Right atrium auricular region (tissue), 2 donors: Measurements from ENCODE around the gene DOCK2. TPM values are rescaled to one million over a fixed set of nuclear protein-coding genes. Genes with fewer than 3 reads are reported as not detected.

Experiments used
- DNase-seq: peaks from one replicate; pipeline ENCODE4 v3.0.0-alpha.2; 2019; ENCODE audit warnings: low spot score
- H3K27ac ChIP-seq, 2 donors: fragments of 200-600 bp; sonication (generic); 1 replicate in 1 of 2; 2 replicates in 1 of 2; pipeline ENCODE4 v1.5.1; 2016 to 2019
- H3K27me3 ChIP-seq, 2 donors: fragments of 200-600 bp; sonication (generic); one replicate each; pipeline versions ENCODE4 v1.5.1 to v1.6.0; 2017 to 2019
- H3K36me3 ChIP-seq: fragments of 200-600 bp; sonication (generic); one replicate; pipeline ENCODE4 v1.5.1; 2016
- H3K4me1 ChIP-seq, 2 donors: fragments of 200-600 bp; sonication (generic); one replicate each; pipeline versions ENCODE4 v1.5.1 to v1.6.0; 2017 to 2019
- H3K4me3 ChIP-seq, 2 donors: fragments of 200-600 bp; sonication (generic); 1 replicate in 1 of 2; 2 replicates in 1 of 2; pipeline ENCODE4 v1.5.1; 2017 to 2019; ENCODE audit warnings: mild to moderate bottlenecking in 1 of 2, moderate library complexity in 1 of 2
- H3K9me3 ChIP-seq, 2 donors: fragments of 200-600 bp; sonication (generic); one replicate each; pipeline ENCODE4 v1.5.1; 2019
- total RNA-seq, 2 donors: library from RNA; depleted of rRNA; stranded (reverse); fragments of >200 nt; gene quantifications; one replicate each; pipeline ENCODE4 v1.1.0, GENCODE V29; 2016
- TF ChIP-seq, protein P1 (sequence below), 2 donors: fragments of 200-600 bp; sonication (generic); IDR thresholded peaks; one replicate each; pipeline ENCODE4 v1.5.1; 2019; ENCODE audit warnings: antibody characterized with exemption in 2 of 2

The DOCK2 gene
- total RNA-seq, 2 donors from 2014 or later = 3.7 to 5.4 TPM

DNA sequence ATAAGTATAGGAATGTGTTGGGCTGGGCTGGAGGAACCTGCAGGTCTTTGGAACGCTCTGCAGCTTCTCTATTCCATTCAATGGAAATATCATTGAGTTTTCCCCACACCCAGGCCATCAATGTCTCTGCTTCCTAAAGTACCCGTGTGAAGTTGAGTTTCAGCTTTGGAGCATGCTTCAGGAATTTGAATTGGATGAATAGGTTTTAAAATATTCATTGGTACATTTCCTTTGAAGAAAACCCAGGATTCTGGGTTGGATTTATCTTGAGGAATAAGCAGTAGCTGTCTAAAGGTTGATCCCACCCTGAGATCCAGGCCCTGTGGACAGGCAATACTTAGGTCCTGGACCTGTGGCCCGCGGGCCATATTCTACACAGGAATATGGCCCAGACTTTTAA lies 306.0 kb downstream of the DOCK2 start:
- no peak for DNase-seq
- no peak overlapping the region for H3K27ac ChIP-seq
- peaks cover 0 to 4% of the 10 kb centered on the region in 2 donors for H3K4me1 ChIP-seq
- no peaks in the 10 kb centered on the region for H3K36me3 ChIP-seq
- no peak overlapping the region for H3K4me3 ChIP-seq
- H3K9me3 ChIP-seq = no peaks in the 10 kb centered on the region
- TF ChIP-seq, protein P1, sequence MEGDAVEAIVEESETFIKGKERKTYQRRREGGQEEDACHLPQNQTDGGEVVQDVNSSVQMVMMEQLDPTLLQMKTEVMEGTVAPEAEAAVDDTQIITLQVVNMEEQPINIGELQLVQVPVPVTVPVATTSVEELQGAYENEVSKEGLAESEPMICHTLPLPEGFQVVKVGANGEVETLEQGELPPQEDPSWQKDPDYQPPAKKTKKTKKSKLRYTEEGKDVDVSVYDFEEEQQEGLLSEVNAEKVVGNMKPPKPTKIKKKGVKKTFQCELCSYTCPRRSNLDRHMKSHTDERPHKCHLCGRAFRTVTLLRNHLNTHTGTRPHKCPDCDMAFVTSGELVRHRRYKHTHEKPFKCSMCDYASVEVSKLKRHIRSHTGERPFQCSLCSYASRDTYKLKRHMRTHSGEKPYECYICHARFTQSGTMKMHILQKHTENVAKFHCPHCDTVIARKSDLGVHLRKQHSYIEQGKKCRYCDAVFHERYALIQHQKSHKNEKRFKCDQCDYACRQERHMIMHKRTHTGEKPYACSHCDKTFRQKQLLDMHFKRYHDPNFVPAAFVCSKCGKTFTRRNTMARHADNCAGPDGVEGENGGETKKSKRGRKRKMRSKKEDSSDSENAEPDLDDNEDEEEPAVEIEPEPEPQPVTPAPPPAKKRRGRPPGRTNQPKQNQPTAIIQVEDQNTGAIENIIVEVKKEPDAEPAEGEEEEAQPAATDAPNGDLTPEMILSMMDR (IDR thresholded peaks at IDR 0.05) = no peak
- no peaks in the 10 kb centered on the region for H3K27me3 ChIP-seq

DNA sequence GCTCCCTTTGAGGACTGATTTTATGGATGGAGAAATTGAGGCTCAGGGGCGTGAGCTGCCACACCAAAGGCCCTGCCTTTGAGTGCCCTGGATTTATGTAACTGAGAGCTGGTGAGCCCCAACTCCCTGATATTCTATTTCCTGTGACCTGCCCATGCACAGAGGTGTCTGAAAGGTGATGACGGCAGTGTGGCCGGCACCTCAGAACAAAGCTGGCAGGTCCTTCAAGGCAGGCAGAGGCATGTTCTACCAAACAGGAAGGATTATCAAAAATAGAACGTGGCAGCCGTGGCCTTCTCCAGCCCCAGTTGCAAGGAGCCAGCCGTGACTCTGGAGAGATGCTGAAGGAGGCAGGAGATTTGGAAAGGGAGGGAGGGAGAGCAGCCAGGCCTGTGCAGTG lies 307.0 kb downstream of the DOCK2 start:
- Histone ChIP-seq H3K9me3 (no peaks in the 10 kb centered on the region), H3K4me1 (peaks cover 0 to 4% of the 10 kb centered on the region in 2 donors), H3K27ac (no peak overlapping the region), H3K4me3 (no peak overlapping the region), H3K36me3 (no peaks in the 10 kb centered on the region), H3K27me3 (no peaks in the 10 kb centered on the region)
- no peak for DNase-seq
- TF ChIP-seq, protein P1 (IDR thresholded peaks at IDR 0.05) = no peak

DNA sequence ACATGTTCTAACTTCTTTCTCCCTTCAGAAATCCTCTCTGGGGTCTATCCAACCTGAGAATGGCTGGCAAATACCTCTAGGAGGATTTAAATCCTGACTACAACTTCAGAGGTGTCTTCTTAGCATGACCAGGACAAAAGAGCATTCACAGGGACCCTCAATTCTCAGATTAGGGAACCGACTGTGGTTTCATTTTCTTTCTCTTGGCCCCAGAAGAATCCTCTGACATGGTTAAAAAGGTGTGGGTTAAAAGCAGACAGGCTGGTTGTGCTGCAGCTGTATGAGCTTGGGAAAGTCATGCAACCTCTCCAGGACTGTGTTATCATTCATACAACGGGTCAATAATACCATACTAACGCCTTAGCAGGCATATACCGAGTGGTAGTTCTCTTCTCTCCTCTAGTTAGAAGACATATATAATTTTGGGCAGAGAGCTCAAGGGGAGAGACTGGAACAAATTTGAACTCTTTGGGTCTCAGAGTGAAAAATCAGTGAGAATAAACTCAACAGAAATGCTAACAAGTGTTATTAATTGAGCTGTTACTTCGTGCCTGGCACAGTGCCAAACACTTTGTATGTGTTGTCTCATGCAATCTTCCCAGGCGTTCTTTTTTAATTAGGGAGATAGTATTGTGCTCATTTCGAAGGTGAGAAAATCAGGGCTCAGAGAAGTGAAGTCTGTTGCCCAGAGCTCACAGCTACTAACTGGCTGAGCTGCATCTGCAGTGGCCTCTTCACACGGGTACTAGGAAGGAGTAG lies 308.0 kb downstream of the DOCK2 start:
- H3K9me3 ChIP-seq = no peaks in the 10 kb centered on the region
- TF ChIP-seq, protein P1 (IDR thresholded peaks at IDR 0.05) = no peak
- DNase-seq = no peak
- H3K27ac ChIP-seq = no peak overlapping the region
- H3K4me3 ChIP-seq = no peak overlapping the region
- H3K36me3 ChIP-seq = no peaks in the 10 kb centered on the region
- H3K4me1 ChIP-seq = peaks cover 0 to 4% of the 10 kb centered on the region in 2 donors
- no peaks in the 10 kb centered on the region for H3K27me3 ChIP-seq

DNA sequence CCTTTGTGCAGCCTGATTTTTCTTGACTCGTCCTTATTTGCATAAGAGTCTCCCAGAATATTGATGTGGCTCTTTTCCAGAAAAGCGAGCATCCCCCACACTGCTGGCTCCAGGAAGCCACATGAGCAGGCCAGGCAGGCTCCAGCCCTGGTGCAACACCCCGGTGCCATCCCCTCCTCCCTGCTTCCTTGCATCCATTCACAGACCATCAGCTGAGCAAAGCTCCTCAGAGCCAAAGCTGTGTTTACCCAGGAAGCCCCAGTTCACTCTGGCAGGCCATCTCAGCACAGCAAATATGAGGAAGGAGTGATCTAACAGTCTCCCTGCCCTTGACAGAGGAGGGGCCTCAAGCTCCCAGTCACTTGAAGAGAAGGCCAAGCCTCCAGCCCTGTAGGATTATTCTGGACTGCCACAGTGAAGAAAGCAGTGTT lies 308.8 kb downstream of the DOCK2 start:
- H3K4me3 ChIP-seq = no peak overlapping the region
- TF ChIP-seq, protein P1 (IDR thresholded peaks at IDR 0.05) = no peak
- no peaks in the 10 kb centered on the region for H3K9me3 ChIP-seq
- no peak overlapping the region for H3K27ac ChIP-seq
- DNase-seq = peak; percentile 67
- no peaks in the 10 kb centered on the region for H3K27me3 ChIP-seq
- no peaks in the 10 kb centered on the region for H3K36me3 ChIP-seq
- peaks cover 0 to 4% of the 10 kb centered on the region in 2 donors for H3K4me1 ChIP-seq

DNA sequence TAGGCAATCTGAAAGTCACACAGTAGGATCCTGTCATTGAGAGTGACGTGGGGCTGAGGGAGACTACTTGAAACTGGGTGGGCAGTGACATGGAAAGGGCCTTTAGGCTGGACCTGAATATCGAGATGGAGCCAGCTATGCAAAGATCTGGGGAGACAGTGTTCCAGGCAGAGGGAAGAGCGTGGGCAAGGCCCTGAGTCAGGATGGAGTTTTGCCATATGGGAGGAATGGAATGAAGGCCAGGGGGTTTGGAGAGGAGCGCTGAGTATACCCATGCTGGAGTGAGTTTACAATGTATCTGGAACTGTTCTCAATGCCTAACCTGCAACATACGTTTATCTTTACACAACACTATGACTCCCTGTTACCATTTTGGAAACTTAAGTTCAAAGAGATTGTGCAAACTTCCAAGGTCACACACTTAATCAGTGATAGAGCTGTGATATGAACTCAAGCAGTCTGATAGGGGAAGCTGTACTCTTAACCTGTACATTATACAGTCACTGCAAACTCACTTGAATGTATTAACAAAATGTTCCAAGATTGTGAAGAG lies 309.7 kb downstream of the DOCK2 start:
- TF ChIP-seq, protein P1 (IDR thresholded peaks at IDR 0.05) = no peak
- no peak overlapping the region for H3K27ac ChIP-seq
- peaks cover 0 to 4% of the 10 kb centered on the region in 2 donors for H3K4me1 ChIP-seq
- H3K36me3 ChIP-seq = no peaks in the 10 kb centered on the region
- H3K27me3 ChIP-seq = no peaks in the 10 kb centered on the region
- H3K9me3 ChIP-seq = no peaks in the 10 kb centered on the region
- DNase-seq = no peak
- H3K4me3 ChIP-seq = no peak overlapping the region
